Tibial nerve (tissue), 4 donors: Measurements from ENCODE around the gene LOXL1.

ENCODE experiments used
- CTCF ChIP-seq, 5 experiments: fragments of 200-600 bp in 3 of 5; fragments of 450-650 bp in 2 of 5; sonication (generic) in 3 of 5; IDR thresholded peaks; one replicate each; pipeline ENCODE4 v1.5.1; 2016 to 2019; ENCODE audit warnings: antibody characterized with exemption in 5 of 5, mild to moderate bottlenecking in 3 of 5, moderate library complexity in 2 of 5
- EP300 ChIP-seq, 2 donors: sonication (generic); formaldehyde crosslinking; IDR thresholded peaks; one replicate each; pipeline ENCODE4 v1.6.1; 2017; ENCODE audit warnings: antibody characterized with exemption in 2 of 2, mild to moderate bottlenecking in 1 of 2
- POLR2A ChIP-seq, 2 donors: fragments of 450-650 bp; IDR thresholded peaks; one replicate each; pipeline ENCODE4 v1.6.1; 2017; ENCODE audit warnings: antibody characterized with exemption in 2 of 2, mild to moderate bottlenecking in 2 of 2, moderate library complexity in 2 of 2

DNA sequence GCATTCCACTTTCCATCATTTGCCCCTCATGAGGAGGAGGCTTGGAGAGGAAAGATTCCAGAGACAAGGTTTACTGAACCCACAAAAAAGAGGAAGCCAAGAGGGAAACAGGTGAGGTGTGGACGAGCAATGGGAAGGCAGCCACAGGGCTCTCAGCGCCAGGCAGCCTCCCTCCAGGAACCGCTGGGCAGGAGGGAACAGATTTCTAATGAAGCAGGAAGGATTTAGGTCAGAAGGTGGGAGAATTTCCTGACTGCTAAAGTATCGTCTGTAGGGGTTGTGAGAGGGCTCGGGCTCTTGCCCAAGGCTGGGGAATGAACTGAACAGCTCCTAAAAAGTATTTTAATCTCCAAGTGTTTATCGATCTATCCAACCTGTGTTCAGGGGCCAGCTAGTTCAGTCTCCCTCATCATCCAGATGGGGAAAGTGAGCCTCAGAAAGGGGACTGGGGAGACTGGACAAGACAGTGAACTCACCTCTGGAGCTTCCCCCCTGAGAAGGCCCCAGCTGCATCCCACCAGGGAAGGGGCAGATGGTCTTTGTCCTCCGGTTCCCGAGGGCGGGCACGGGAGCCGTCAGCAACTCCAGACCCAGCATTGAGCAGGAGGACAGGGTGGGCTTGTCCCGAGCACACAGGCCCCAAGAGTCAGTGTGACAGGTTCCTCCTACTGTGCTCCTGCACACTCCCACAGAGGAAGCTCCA is 10.5 kb downstream of the LOXL1 start:
- TF ChIP-seq CTCF (IDR thresholded peaks at IDR 0.05) (no peak), POLR2A (IDR thresholded peaks at IDR 0.05) (no peak), EP300 (IDR thresholded peaks at IDR 0.05) (no peak)
